ENCODE measurements around the gene TMEM233. TPM values are rescaled to one million over a fixed set of nuclear protein-coding genes. Genes with fewer than 3 reads are reported as not detected.

The TMEM233 gene
- total and polyA plus RNA-seq, 2 of the 8 experiments (the other 6 are each of a cell fraction or from before 2014, with no cell fraction given), result 0.09 TPM

DNA sequence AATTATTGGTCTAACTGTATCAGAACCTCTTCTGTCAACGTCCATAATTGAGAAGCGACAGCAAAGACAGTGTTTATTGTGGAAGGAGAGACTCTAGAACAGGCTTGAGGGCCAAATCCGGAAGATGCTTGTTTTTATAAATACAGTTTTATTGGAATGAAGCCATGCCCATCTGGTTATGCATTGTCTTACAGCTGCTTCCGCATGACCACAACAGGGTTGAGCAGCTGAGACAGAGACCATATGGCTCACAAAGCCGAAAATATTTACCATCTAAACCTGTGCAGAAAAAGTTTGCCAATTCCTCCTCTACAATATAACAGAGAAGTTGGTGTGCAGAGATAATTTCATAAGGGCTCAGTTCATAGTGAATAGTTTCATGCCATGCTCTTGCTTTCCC lies 98.8 kb downstream of the TMEM233 start (continued):
- TF ChIP-seq CTCF (IDR thresholded peaks at IDR 0.05; ENCODE audit: control extremely low read depth in 1 of 3, insufficient read depth in 1 of 3, low read depth in 1 of 3, low read length in 3 of 3) (no peak), SAP30 (IDR thresholded peaks at IDR 0.05; ENCODE audit: insufficient read depth, insufficient replicate concordance, low read length) (no peak), TAF7 (optimal IDR thresholded peaks at IDR 0.05; ENCODE audit: borderline replicate concordance, low read depth, low read length) (no peak)

Small RNA genes within 50 kb of the gene (small RNA-seq; reads per million reads assigned to genes)
- gene RN7SKP197 (ENCODE audit: insufficient read depth), result not detected

Other genes with a start within 250 kb of the TMEM233 start
- gene PRKAB1, start 74.4 kb downstream of the TMEM233 start, total RNA-seq (2021; fragmentation: NEBNext Ultra II Directional; extraction: Animal tissue kit (Norgen Biotek cat#: 25700)), result 24.0 and 24.3 TPM in 2 replicates
- gene PRKAB1, start 74.4 kb downstream of the TMEM233 start, polyA plus RNA-seq (2011; rRNA removed), result 32.1 and 33.7 TPM in 2 replicates